SH-SY5Y (cell line): ENCODE measurements around the gene TACC3.

ENCODE experiments used
- GATA2 ChIP-seq: IDR thresholded peaks from 2 replicates; pipeline ENCODE4 v1.6.1; 2011; ENCODE audit warnings: mild to moderate bottlenecking, low read depth, low read length
- GATA3 ChIP-seq: IDR thresholded peaks from 2 replicates; pipeline ENCODE4 v1.6.1; 2011; ENCODE audit warnings: low read depth, mild to moderate bottlenecking, low read length, moderate library complexity

GRCh38 chr4:1721666-1722550 is 587 bp downstream of the TACC3 start:
- TF ChIP-seq GATA2 (no peak), GATA3 (no peak)
